B cell (primary cell): ENCODE data around the gene JSRP1. TPM values are rescaled to one million over a fixed set of nuclear protein-coding genes. Genes with fewer than 3 reads are reported as not detected.
A peak's percentile ranks its signal among the peaks of the same experiment; 100 is the strongest.

ENCODE experiments used
- ATAC-seq: fragments of 200-7000 bp; cut with Tn5 transposase; one replicate; pipeline ENCODE4 v1.10.0; 2021; ENCODE audit warnings: low read depth, mild to moderate bottlenecking, moderate number of reproducible peaks, moderate library complexity
- CTCF ChIA-PET: fragments of 350-600 bp; sonication (Branson Sonifier 250); formaldehyde crosslinking; loops from one replicate; lab custom pipeline; 2021; ENCODE audit warnings: antibody characterized with exemption, inconsistent platforms; lab: Charles Lee
- POLR2A ChIA-PET: fragments of 350-600 bp; sonication (Branson Sonifier 250); formaldehyde crosslinking; loops from one replicate; lab custom pipeline; 2021; ENCODE audit warnings: antibody characterized with exemption; lab: Charles Lee
- DNase-seq: peaks from one replicate; pipeline ENCODE4 v3.0.0; 2013
- H2AFZ ChIP-seq: 2 replicates; pipeline ENCODE4 v1.6.1; 2012; ENCODE audit warnings: mild to moderate bottlenecking, low read depth, low read length; ENCODE audit not compliant: insufficient read depth, poor library complexity, severe bottlenecking
- H3K27ac ChIP-seq, 2 donors: 1 replicate in 1 of 2; 2 replicates in 1 of 2; pipeline ENCODE4 v1.5.1; 2012 to 2013; ENCODE audit warnings: low read length in 2 of 2, mild to moderate bottlenecking in 2 of 2, moderate library complexity in 1 of 2
- H3K27me3 ChIP-seq, 4 experiments: fragments of 200-600 bp in 1 of 4; sonication (generic) in 1 of 4; replicated peaks in 1 of 4; 1 replicate in 2 of 4; 2 replicates in 2 of 4; pipeline versions ENCODE4 v1.6.1 to v1.7.0; 2013 to 2016; ENCODE audit warnings: low read length in 3 of 4, mild to moderate bottlenecking in 2 of 4, mixed read lengths in 1 of 4, moderate library complexity in 1 of 4; ENCODE audit not compliant: insufficient read depth in 4 of 4, control insufficient read depth in 3 of 4; ENCODE audit errors: control extremely low read depth in 1 of 4
- H3K36me3 ChIP-seq, 2 experiments: replicated peaks in 1 of 2; 1 replicate in 1 of 2; 2 replicates in 1 of 2; pipeline versions ENCODE4 v1.6.1 to v1.7.1; 2013; ENCODE audit warnings: low read length in 1 of 2; ENCODE audit not compliant: insufficient read depth in 2 of 2, control insufficient read depth in 1 of 2; ENCODE audit errors: control extremely low read depth in 1 of 2, extremely low read depth in 1 of 2
- H3K4me1 ChIP-seq, 2 donors: fragments of 200-600 bp in 1 of 2; sonication (generic) in 1 of 2; 1 replicate in 1 of 2; 2 replicates in 1 of 2; pipeline versions ENCODE4 v1.5.1 to v1.6.1; 2013 to 2017; ENCODE audit warnings: low read length in 2 of 2; ENCODE audit not compliant: control insufficient read depth in 2 of 2, insufficient read depth in 2 of 2
- H3K4me2 ChIP-seq: replicated peaks from 2 replicates; pipeline ENCODE3; 2012; ENCODE audit warnings: mild to moderate bottlenecking, low read depth, low read length; ENCODE audit not compliant: poor library complexity, severe bottlenecking
- H3K4me3 ChIP-seq, 5 experiments: fragments of 200-600 bp in 1 of 5; sonication (generic) in 1 of 5; 1 replicate in 3 of 5; 2 replicates in 2 of 5; pipeline versions ENCODE4 v1.5.1 to v1.7.0; 2011 to 2016; ENCODE audit warnings: low read length in 4 of 5, mild to moderate bottlenecking in 4 of 5, low read depth in 2 of 5, control low read depth in 1 of 5, moderate library complexity in 1 of 5; ENCODE audit not compliant: insufficient read depth in 1 of 5; ENCODE audit errors: control extremely low read depth in 1 of 5, extremely low read depth in 1 of 5
- H3K79me2 ChIP-seq: fragments of 200-600 bp; sonication (generic); one replicate; pipeline ENCODE4 v1.6.0; 2016; ENCODE audit warnings: low read length; ENCODE audit not compliant: control insufficient read depth, insufficient read depth
- H3K9ac ChIP-seq: fragments of 200-600 bp; sonication (generic); 2 replicates; pipeline ENCODE4 v1.6.1; 2017; ENCODE audit warnings: mild to moderate bottlenecking, low read length, moderate library complexity
- H3K9me3 ChIP-seq, 3 donors: one replicate each; pipeline versions ENCODE4 v1.6.1 to v1.7.1; 2013; ENCODE audit warnings: low read length in 2 of 3; ENCODE audit not compliant: control insufficient read depth in 2 of 3, insufficient read depth in 1 of 3; ENCODE audit errors: control extremely low read depth in 1 of 3
- H4K20me1 ChIP-seq: 2 replicates; pipeline ENCODE4 v1.6.0; 2012; ENCODE audit warnings: mild to moderate bottlenecking, low read length; ENCODE audit not compliant: insufficient read depth, control insufficient read depth, poor library complexity, severe bottlenecking
- H3K27ac Mint-ChIP-seq: one replicate; pipeline ENCODE4 v1.8.0; 2021; ENCODE audit warnings: mixed read lengths
- H3K27me3 Mint-ChIP-seq: one replicate; pipeline ENCODE4 v1.8.0; 2021; ENCODE audit warnings: mixed read lengths
- H3K4me1 Mint-ChIP-seq: one replicate; pipeline ENCODE4 v1.8.0; 2021; ENCODE audit warnings: mixed read lengths
- H3K4me3 Mint-ChIP-seq: one replicate; pipeline ENCODE4 v1.8.0; 2021; ENCODE audit warnings: mixed read lengths
- H3K9me3 Mint-ChIP-seq: one replicate; pipeline ENCODE4 v1.8.0; 2022; ENCODE audit warnings: mixed read lengths; ENCODE audit not compliant: insufficient read depth
- CTCF ChIP-seq: fragments of 200-600 bp; IDR thresholded peaks from one replicate; pipeline ENCODE4 v1.8.0; 2022; ENCODE audit warnings: antibody characterized with exemption, mild to moderate bottlenecking
- EZH2 ChIP-seq: IDR thresholded peaks from 2 replicates; pipeline ENCODE4 v1.6.1; 2012; ENCODE audit warnings: borderline replicate concordance, low read depth, mild to moderate bottlenecking, moderate library complexity, low read length; ENCODE audit not compliant: insufficient read depth, poor library complexity, severe bottlenecking
- WGBS: methylation state at CpG from one replicate; pipeline ENCODE4 v1.1.5; 2013; ENCODE audit warnings: missing lambda C conversion rate; ENCODE audit not compliant: insufficient coverage; 5-methylcytosine and 5-hydroxymethylcytosine counted together
- intact Hi-C: fragments of 100-400 bp; cut with micrococcal nuclease; formaldehyde crosslinking; loops from one replicate; pipeline ENCODE4 v1.10.0; 2022
- polyA plus RNA-seq: library from polyadenylated mRNA; depleted of rRNA; stranded (reverse); fragments of >200 nt; gene quantifications from 2 replicates; pipeline ENCODE4 v1.2.3, GENCODE V29; 2012
- total RNA-seq, 2 donors: library from RNA; stranded (reverse); fragments of 120-200 nt in 1 of 2; gene quantifications; 1 replicate in 1 of 2; 2 replicates in 1 of 2; pipeline versions ENCODE4 v1.2.3 to v1.2.4, GENCODE V29; 2013 to 2022

JSRP1 gene
- total and polyA plus RNA-seq, 2 donors (not counting 1 experiment from before 2014, with no cell fraction given) = 2.1 to 3.0 TPM

DNA sequence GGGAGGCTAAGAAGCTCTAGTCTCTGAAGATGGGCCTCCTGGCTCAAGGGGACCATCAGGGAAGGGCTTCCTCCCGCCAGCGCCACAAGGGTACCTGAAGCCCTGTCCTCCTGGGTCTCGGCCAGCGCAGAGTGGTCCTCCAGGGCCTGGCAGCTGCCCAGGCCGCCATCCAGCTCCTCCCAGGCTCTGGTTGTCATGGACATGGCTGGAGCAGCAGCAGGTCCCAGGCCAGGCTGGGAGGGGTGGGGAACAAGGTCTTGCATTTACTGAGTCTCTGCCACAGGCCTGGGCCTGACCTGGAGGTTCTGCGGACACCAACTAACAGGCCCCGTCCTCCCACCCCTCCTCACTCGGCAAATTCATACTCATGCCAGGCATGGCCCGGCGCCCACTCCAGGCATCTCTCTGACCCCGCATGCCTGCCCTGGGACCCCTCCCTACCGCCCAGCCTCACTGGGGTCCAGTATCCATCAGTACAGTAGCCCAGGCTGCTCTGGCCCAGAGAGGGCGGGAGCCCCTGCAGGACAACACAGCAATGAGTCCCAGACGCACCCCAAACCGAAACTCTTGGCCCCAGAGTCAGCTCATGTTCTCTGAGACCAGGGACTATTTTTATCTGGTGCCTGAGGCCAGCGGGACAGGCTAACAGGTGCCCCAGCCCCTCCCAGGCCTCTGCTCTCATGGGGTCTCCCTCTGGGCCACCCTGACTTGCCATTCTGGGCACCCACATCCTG, 938 bp downstream of the JSRP1 start:
- H3K27ac Mint-ChIP-seq = peak overlapping the region; percentile 50
- H3K4me3 Mint-ChIP-seq = peak overlapping the region; percentile 26
- DNase-seq = no peak
- H3K9me3 ChIP-seq = peaks cover 0 to 21% (median 0%) of the 10 kb centered on the region in 3 donors
- H3K27me3 Mint-ChIP-seq = no peaks in the 10 kb centered on the region
- H3K9ac ChIP-seq = no peak overlapping the region
- H3K4me3 ChIP-seq = no peak overlapping the region
- peaks cover 56% of the 10 kb centered on the region for H3K4me1 Mint-ChIP-seq
- H3K4me2 ChIP-seq = peak overlapping the region; percentile 70
- H2AFZ ChIP-seq = no peak overlapping the region
- no peak for ATAC-seq
- WGBS = 83% methylated on average over 16 of the region's 16 CpGs
- ChIA-PET CTCF (interaction anchor here (4.7 to 6.3 kb wide), 2 partner anchors 16 to 17 kb away, joined by 31 to 63 read pairs; no protein-coding TSS in a partner anchor), POLR2A (interaction anchor here (0.6 to 8.8 kb wide), 7 partner anchors 16 to 429 kb away, joined by 3 to 134 read pairs (median 5); no protein-coding TSS in a partner anchor)
- H3K79me2 ChIP-seq = peaks cover 10% of the 10 kb centered on the region
- peaks cover 65 to 82% of the 10 kb centered on the region in 2 donors for H3K4me1 ChIP-seq
- intact Hi-C loops = no loop called here
- H4K20me1 ChIP-seq = peaks cover 12% of the 10 kb centered on the region
- TF ChIP-seq EZH2 (no peak), CTCF (no peak)
- H3K27ac ChIP-seq = peak overlapping the region; percentile 44 to 56
- no peaks in the 10 kb centered on the region for H3K36me3 ChIP-seq
- H3K27me3 ChIP-seq = peaks cover 0 to 21% (median 9%) of the 10 kb centered on the region in 4 experiments
- no peaks in the 10 kb centered on the region for H3K9me3 Mint-ChIP-seq
